Measurements from ENCODE around the gene CCDC148. TPM values are rescaled to one million over a fixed set of nuclear protein-coding genes. Genes with fewer than 3 reads are reported as not detected.

Gene CCDC148
- total RNA-seq, 1 experiment from 2014 or later: 0.11 TPM

DNA sequence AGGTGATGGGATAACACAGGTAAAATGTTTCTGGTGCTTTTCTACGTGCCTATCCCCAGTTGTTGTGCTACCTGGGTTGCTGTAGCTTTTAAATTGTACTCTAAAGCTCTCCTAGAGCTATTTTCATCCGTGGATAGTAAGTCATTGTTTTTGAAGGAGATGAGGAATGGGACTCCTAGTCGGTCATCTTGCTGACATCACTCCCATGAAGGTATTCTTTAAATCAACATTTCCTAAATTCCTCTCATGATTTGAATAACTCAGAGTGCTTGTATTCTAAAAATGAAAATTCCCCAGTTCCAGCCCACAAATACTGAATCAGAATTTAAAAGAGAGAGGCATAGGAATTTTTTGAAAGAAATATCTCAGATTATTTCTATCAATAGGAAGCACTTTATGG is 44.3 kb downstream of the CCDC148 start:
- intact Hi-C loops (cut with micrococcal nuclease): no loop called here
- H3K4me3 ChIP-seq (ENCODE audit: low read length): no peak overlapping the region
- H3K9me2 ChIP-seq (replicated peaks; ENCODE audit: low read length): no peaks in the 10 kb centered on the region
- H3F3A ChIP-seq (ENCODE audit: low read length, unreplicated experiment): no peaks in the 10 kb centered on the region
- BruUV-seq (replicated peaks): no TSS peak
- no peaks in the 10 kb centered on the region for H3K4me1 ChIP-seq (ENCODE audit: insufficient read depth, low read length)
- no peak overlapping the region for H2AFZ ChIP-seq (ENCODE audit: low read length)
- no peak overlapping the region for H3K27ac ChIP-seq (ENCODE audit: low read length)
- ATAC-seq: no peak
- H3K9me3 ChIP-seq (ENCODE audit: low read length): no peaks in the 10 kb centered on the region
- TF ChIP-seq EZH2phosphoT487 (IDR thresholded peaks at IDR 0.05; ENCODE audit: borderline replicate concordance, low read length) (no peak), EZH2 (IDR thresholded peaks at IDR 0.05; ENCODE audit: low read length, unreplicated experiment) (no peak), CTCF (conservative IDR thresholded peaks at IDR 0.05; ENCODE audit: low read depth, low read length) (no peak)
- H3K4me2 ChIP-seq (ENCODE audit: low read length): no peak overlapping the region
- POLR2A ChIA-PET (ENCODE audit: unreplicated experiment): no interaction called here
- H3K36me3 ChIP-seq (ENCODE audit: low read depth, low read length): no peaks in the 10 kb centered on the region
- H3K79me2 ChIP-seq (ENCODE audit: low read length): no peaks in the 10 kb centered on the region
- no peaks in the 10 kb centered on the region for H3K27me3 ChIP-seq (ENCODE audit: low read length)
- no peaks in the 10 kb centered on the region for H4K20me1 ChIP-seq (ENCODE audit: low read length)
- CTCF ChIA-PET: no interaction called here
- no peak overlapping the region for H3K9ac ChIP-seq (ENCODE audit: low read length)
- no peak for DNase-seq

DNA sequence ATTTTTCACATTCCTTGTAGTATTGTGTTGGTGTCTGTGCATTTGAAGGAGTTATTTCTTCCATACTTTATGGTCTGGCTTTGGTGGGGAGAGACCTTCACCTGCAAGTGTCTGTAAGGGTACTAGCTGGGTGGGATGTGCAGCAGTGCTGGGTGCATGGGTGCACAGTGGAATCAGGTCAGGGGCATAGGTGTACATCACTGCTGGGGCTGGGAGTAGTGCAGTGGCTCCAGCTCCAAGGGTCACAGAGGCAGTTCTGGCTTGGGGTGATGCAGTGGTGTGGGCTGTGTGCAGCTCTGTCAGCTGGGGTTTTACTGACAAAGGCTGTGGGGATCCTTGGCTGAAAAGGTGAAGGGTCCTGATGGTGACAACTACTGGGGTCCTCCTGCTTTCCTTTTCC is 44.8 kb downstream of the CCDC148 start:
- Histone ChIP-seq H3K4me2 (ENCODE audit: low read length) (no peak overlapping the region), H3K27ac (ENCODE audit: low read length) (no peak overlapping the region), H3K79me2 (ENCODE audit: low read length) (no peaks in the 10 kb centered on the region), H3F3A (ENCODE audit: low read length, unreplicated experiment) (no peaks in the 10 kb centered on the region), H3K9ac (ENCODE audit: low read length) (no peak overlapping the region), H3K9me3 (ENCODE audit: low read length) (no peaks in the 10 kb centered on the region), H4K20me1 (ENCODE audit: low read length) (no peaks in the 10 kb centered on the region), H2AFZ (ENCODE audit: low read length) (no peak overlapping the region), H3K36me3 (ENCODE audit: low read depth, low read length) (no peaks in the 10 kb centered on the region), H3K4me3 (ENCODE audit: low read length) (no peak overlapping the region), H3K27me3 (ENCODE audit: low read length) (no peaks in the 10 kb centered on the region), H3K9me2 (replicated peaks; ENCODE audit: low read length) (no peaks in the 10 kb centered on the region), H3K4me1 (ENCODE audit: insufficient read depth, low read length) (no peaks in the 10 kb centered on the region)
- POLR2A ChIA-PET (ENCODE audit: unreplicated experiment): no interaction called here
- ATAC-seq (no peak), DNase-seq (no peak)
- no TSS peak for BruUV-seq (replicated peaks)
- intact Hi-C loops (cut with micrococcal nuclease): no loop called here
- CTCF ChIA-PET: no interaction called here
- TF ChIP-seq CTCF (conservative IDR thresholded peaks at IDR 0.05; ENCODE audit: low read depth, low read length) (no peak), EZH2 (IDR thresholded peaks at IDR 0.05; ENCODE audit: low read length, unreplicated experiment) (no peak)

DNA sequence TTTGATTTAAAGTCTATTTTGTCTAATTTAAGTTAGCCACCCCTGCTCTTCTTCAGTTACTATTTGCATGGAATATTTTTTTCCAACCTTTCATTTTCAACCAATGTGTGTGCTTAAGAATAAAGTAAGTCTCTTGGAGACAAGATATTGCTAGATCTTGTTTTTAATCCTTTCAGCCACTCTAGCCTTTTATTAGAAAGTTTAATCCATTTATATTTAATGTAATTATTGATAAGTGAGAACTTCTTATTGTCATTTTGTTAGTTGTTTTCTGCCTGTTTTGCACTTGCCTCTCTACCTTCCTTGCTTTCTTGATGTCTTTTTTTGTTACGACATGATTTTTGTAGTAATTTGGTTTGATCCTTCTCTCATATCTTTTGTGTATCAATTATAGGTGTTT is 46.4 kb downstream of the CCDC148 start:
- no peak overlapping the region for H3K9ac ChIP-seq (ENCODE audit: low read length)
- ChIA-PET CTCF (no interaction called here), POLR2A (ENCODE audit: unreplicated experiment) (no interaction called here)
- intact Hi-C loops (cut with micrococcal nuclease): no loop called here
- no peak for TF ChIP-seq EZH2phosphoT487 (IDR thresholded peaks at IDR 0.05; ENCODE audit: borderline replicate concordance, low read length)
- TF ChIP-seq EZH2 (IDR thresholded peaks at IDR 0.05; ENCODE audit: low read length, unreplicated experiment): no peak
- TF ChIP-seq CTCF (conservative IDR thresholded peaks at IDR 0.05; ENCODE audit: low read depth, low read length): no peak
- no peaks in the 10 kb centered on the region for H3K79me2 ChIP-seq (ENCODE audit: low read length)
- no peaks in the 10 kb centered on the region for H4K20me1 ChIP-seq (ENCODE audit: low read length)
- no peak overlapping the region for H3K4me2 ChIP-seq (ENCODE audit: low read length)
- BruUV-seq (replicated peaks): no TSS peak
- H3K27ac ChIP-seq (ENCODE audit: low read length): no peak overlapping the region
- ATAC-seq (no peak), DNase-seq (no peak)
- H3K36me3 ChIP-seq (ENCODE audit: low read depth, low read length): no peaks in the 10 kb centered on the region
- no peak overlapping the region for H2AFZ ChIP-seq (ENCODE audit: low read length)
- no peaks in the 10 kb centered on the region for H3F3A ChIP-seq (ENCODE audit: low read length, unreplicated experiment)
- H3K4me3 ChIP-seq (ENCODE audit: low read length): no peak overlapping the region
- H3K27me3 ChIP-seq (ENCODE audit: low read length): no peaks in the 10 kb centered on the region
- H3K4me1 ChIP-seq (ENCODE audit: insufficient read depth, low read length): no peaks in the 10 kb centered on the region
- no peaks in the 10 kb centered on the region for H3K9me2 ChIP-seq (replicated peaks; ENCODE audit: low read length)
- no peaks in the 10 kb centered on the region for H3K9me3 ChIP-seq (ENCODE audit: low read length)

Data from PC-3 (cell line).